T-cell (primary cell): ENCODE data around the gene ADD3. TPM values are rescaled to one million over a fixed set of nuclear protein-coding genes. Genes with fewer than 3 reads are reported as not detected.
A peak's percentile ranks its signal among the peaks of the same experiment; 100 is the strongest.

Source experiments
- ATAC-seq, 4 experiments: fragments of 200-7000 bp in 3 of 4; fragments of 150-1000 bp in 1 of 4; cut with Tn5 transposase; replicated peaks in 1 of 4; 1 replicate in 3 of 4; 2 replicates in 1 of 4; pipeline ENCODE4 v1.10.0; 2021; ENCODE audit warnings: moderate library complexity in 3 of 4, mild to moderate bottlenecking in 2 of 4, moderate number of reproducible peaks in 1 of 4
- CTCF ChIA-PET, 2 donors: fragments of 300-600 bp; sonication (Branson Sonifier 250); formaldehyde crosslinking; loops; one replicate each; lab custom pipeline; 2022; ENCODE audit warnings: antibody characterized with exemption in 2 of 2; lab: Charles Lee
- POLR2A ChIA-PET, 2 donors: fragments of 300-600 bp; sonication (Branson Sonifier 250); formaldehyde crosslinking; loops; one replicate each; lab custom pipeline; 2022; ENCODE audit warnings: antibody characterized with exemption in 2 of 2; lab: Charles Lee
- DNase-seq, 35 experiments: peaks; one replicate each; pipeline versions ENCODE4 v3.0.0 to v3.0.0-alpha.2; 2013 to 2023
- H3K27ac ChIP-seq: one replicate; pipeline ENCODE4 v1.5.1; 2013; ENCODE audit warnings: low read length
- H3K27me3 ChIP-seq, 2 experiments: replicated peaks in 1 of 2; 1 replicate in 1 of 2; 2 replicates in 1 of 2; pipeline versions ENCODE4 v1.6.1 to v1.7.0; 2013; ENCODE audit warnings: low read length in 1 of 2, mixed read lengths in 1 of 2; ENCODE audit not compliant: control insufficient read depth in 2 of 2, insufficient read depth in 2 of 2; ENCODE audit errors: extremely low read depth in 1 of 2
- H3K36me3 ChIP-seq, 2 donors: 1 replicate in 1 of 2; 2 replicates in 1 of 2; pipeline versions ENCODE4 v1.6.1 to v1.7.0; 2013; ENCODE audit warnings: low read length in 1 of 2; ENCODE audit not compliant: control insufficient read depth in 2 of 2, insufficient read depth in 1 of 2; ENCODE audit errors: extremely low read depth in 1 of 2
- H3K4me1 ChIP-seq, 2 experiments: 1 replicate in 1 of 2; 2 replicates in 1 of 2; pipeline versions ENCODE4 v1.6.1 to v1.7.0; 2013; ENCODE audit warnings: low read length in 2 of 2, mixed read lengths in 1 of 2; ENCODE audit not compliant: insufficient read depth in 2 of 2, control insufficient read depth in 1 of 2; ENCODE audit errors: extremely low read depth in 1 of 2
- H3K4me3 ChIP-seq, 2 donors: 1 replicate in 1 of 2; 2 replicates in 1 of 2; pipeline versions ENCODE4 v1.5.1 to v1.7.0; 2013; ENCODE audit warnings: mild to moderate bottlenecking in 2 of 2, low read length in 1 of 2, moderate library complexity in 1 of 2; ENCODE audit not compliant: control insufficient read depth in 1 of 2; ENCODE audit errors: extremely low read depth in 1 of 2
- H3K9me3 ChIP-seq: 2 replicates; pipeline ENCODE4 v1.7.0; 2013
- H3K27ac Mint-ChIP-seq, 2 donors: one replicate each; pipeline ENCODE4 v1.8.0; 2020 to 2021; ENCODE audit warnings: mild to moderate bottlenecking in 2 of 2, mixed read lengths in 2 of 2
- H3K27me3 Mint-ChIP-seq, 2 donors: one replicate each; pipeline ENCODE4 v1.8.0; 2021 to 2022; ENCODE audit warnings: mixed read lengths in 2 of 2
- H3K36me3 Mint-ChIP-seq: one replicate; pipeline ENCODE4 v1.8.0; 2021; ENCODE audit warnings: mixed read lengths
- H3K4me1 Mint-ChIP-seq, 3 donors: one replicate each; pipeline ENCODE4 v1.8.0; 2020 to 2022; ENCODE audit warnings: mixed read lengths in 3 of 3, mild to moderate bottlenecking in 1 of 3
- H3K4me3 Mint-ChIP-seq, 3 donors: one replicate each; pipeline ENCODE4 v1.8.0; 2020 to 2022; ENCODE audit warnings: mild to moderate bottlenecking in 3 of 3, mixed read lengths in 3 of 3, moderate library complexity in 3 of 3
- H3K9me3 Mint-ChIP-seq, 3 donors: one replicate each; pipeline ENCODE4 v1.8.0; 2020 to 2022; ENCODE audit warnings: mixed read lengths in 3 of 3
- WGBS: methylation state at CpG from one replicate; pipeline ENCODE4 v1.1.5; 2013; ENCODE audit warnings: missing lambda C conversion rate; ENCODE audit not compliant: insufficient coverage; 5-methylcytosine and 5-hydroxymethylcytosine counted together
- total RNA-seq, 35 experiments: library from RNA in 6 of 35; stranded (reverse) in 6 of 35; fragments of 120-200 nt in 1 of 35; gene quantifications; one replicate each; pipeline versions ENCODE4 v1.2.1 to v1.2.4 and lab custom pipeline; 2013 to 2026

Gene ADD3
- total RNA-seq, 5 donors from 2014 or later (not counting 1 experiment from before 2014, with no cell fraction given): 296 to 481 (median 303) TPM

DNA sequence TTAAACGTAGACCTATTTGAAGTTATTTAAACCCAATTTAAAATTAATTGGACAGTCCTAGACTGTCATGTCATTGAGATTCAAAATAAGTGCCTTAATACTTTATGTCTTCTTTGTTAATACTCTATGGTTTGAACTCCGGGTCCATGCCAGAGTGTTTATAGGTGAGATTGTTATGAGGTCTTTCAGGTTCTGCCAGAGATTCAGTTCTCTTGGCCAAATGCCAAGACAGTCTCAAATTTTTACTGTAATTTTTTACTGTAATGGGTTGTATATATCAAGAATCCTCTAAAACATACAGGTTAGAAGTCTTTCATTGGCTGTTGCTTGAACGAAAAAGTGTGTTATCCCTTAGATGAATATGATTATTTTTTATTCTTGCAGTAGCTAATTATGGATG is 3.9 kb downstream of the ADD3 start:
- H3K4me1 Mint-ChIP-seq: peaks cover 70 to 74% (median 74%) of the 10 kb centered on the region in 3 donors
- Histone ChIP-seq H3K36me3 (peaks cover 0 to 10% of the 10 kb centered on the region in 2 donors), H3K27me3 (no peaks in the 10 kb centered on the region), H3K9me3 (no peaks in the 10 kb centered on the region), H3K27ac (peak overlapping the region; percentile 61), H3K4me3 (no peak overlapping the region), H3K4me1 (peaks cover 42 to 59% of the 10 kb centered on the region in 2 experiments)
- peak overlapping the region in 2 of 3 donors; percentile 24 to 58 for H3K4me3 Mint-ChIP-seq
- no peaks in the 10 kb centered on the region for H3K9me3 Mint-ChIP-seq
- H3K27ac Mint-ChIP-seq: peak overlapping the region; percentile 83 to 92
- POLR2A ChIA-PET: no interaction called here
- DNase-seq: peak in 1 of 35 experiments; percentile 32
- no peaks in the 10 kb centered on the region for H3K27me3 Mint-ChIP-seq
- peaks cover 4% of the 10 kb centered on the region for H3K36me3 Mint-ChIP-seq
- no peak for ATAC-seq
- CTCF ChIA-PET: interaction anchor here in 1 of 2 donors (0.6 kb wide), 1 partner anchor 74 kb away, joined by 3 read pairs; no protein-coding TSS in a partner anchor
- no CpG with 5 or more reads among the region's 3 CpGs for WGBS

DNA sequence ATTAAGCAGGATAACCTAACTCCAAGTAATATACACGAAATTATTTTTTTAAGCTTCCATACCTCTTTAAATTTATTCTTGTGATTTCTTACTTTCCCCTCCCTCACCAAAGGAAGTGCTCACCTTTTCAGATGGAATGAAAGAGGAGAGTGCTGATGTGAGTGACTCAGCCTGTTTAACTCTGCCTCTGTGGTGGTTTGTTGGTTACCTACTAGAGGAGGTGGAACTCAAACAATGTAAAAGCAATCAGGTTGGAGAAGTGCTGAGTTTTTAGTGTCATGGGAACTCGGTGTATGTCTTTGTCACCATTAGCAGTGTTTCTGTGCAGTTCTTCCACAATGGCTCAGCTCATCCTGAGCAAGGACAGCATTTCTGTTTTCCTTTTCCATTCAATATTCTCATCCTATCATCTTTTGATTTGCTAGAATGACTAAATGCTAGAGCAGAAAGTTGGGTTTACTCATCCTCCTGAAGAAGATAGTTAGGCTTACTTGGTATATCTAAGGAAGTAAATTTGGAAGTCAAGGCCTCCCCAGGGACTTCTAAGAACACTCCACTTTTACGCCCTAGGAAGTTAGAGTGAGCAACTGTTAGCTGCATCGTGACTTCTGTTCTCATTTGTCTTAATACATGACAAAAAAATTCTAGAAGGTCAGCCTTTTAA is 6.0 kb downstream of the ADD3 start:
- H3K36me3 Mint-ChIP-seq: peaks cover 4% of the 10 kb centered on the region

DNA sequence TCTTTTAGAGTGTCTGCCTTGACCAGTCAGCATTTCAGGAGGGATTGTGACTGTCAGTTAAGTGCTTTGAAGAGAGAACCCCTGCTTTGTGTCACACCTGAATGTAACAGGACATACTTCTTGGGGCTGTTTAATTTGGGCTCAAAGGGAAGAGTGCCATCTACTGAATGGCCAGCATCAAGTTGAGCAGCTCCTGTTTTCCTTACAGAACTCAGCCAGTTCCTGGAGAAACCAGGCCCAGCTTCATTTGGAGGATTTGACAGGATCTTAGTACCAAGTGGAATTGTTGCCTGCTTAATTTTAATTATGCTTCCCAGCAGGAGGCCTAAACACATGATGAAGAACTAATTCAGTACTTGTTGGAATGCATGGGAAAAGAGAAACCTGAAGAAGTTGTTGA is 8.3 kb downstream of the ADD3 start:
- H3K4me3 Mint-ChIP-seq: peak overlapping the region in 1 of 3 donors; percentile 37
- POLR2A ChIA-PET: no interaction called here
- Histone ChIP-seq H3K9me3 (no peaks in the 10 kb centered on the region), H3K4me1 (peaks cover 30 to 60% of the 10 kb centered on the region in 2 experiments), H3K27me3 (no peaks in the 10 kb centered on the region), H3K27ac (no peak overlapping the region), H3K4me3 (no peak overlapping the region), H3K36me3 (peaks cover 0 to 10% of the 10 kb centered on the region in 2 donors)
- peak in 1 of 35 experiments; percentile 45 for DNase-seq
- H3K27me3 Mint-ChIP-seq: no peaks in the 10 kb centered on the region
- H3K27ac Mint-ChIP-seq: peak overlapping the region; percentile 71 to 86
- H3K9me3 Mint-ChIP-seq: no peaks in the 10 kb centered on the region
- CTCF ChIA-PET: no interaction called here
- H3K36me3 Mint-ChIP-seq: peaks cover 12% of the 10 kb centered on the region
- peaks cover 88 to 90% (median 90%) of the 10 kb centered on the region in 3 donors for H3K4me1 Mint-ChIP-seq
- no peak for ATAC-seq

More for the DNA sequence above, 6.0 kb downstream of the ADD3 start:
- Histone ChIP-seq H3K9me3 (no peaks in the 10 kb centered on the region), H3K36me3 (peaks cover 0 to 10% of the 10 kb centered on the region in 2 donors), H3K27ac (no peak overlapping the region), H3K4me3 (no peak overlapping the region), H3K4me1 (peaks cover 35 to 70% of the 10 kb centered on the region in 2 experiments), H3K27me3 (no peaks in the 10 kb centered on the region)
- DNase-seq (peak in 9 of 35 experiments; percentile 8 to 47 (median 14)), ATAC-seq (peak; percentile 26 to 66 (median 52))
- Mint-ChIP-seq H3K4me1 (peaks cover 89 to 93% (median 93%) of the 10 kb centered on the region in 3 donors), H3K27me3 (no peaks in the 10 kb centered on the region), H3K4me3 (peak overlapping the region in 2 of 3 donors; percentile 31 to 39), H3K9me3 (no peaks in the 10 kb centered on the region), H3K27ac (peak overlapping the region; percentile 90 to 92)
- CTCF ChIA-PET: interaction anchor here (0.7 to 1.5 kb wide), 4 partner anchors 27 to 102 kb away, joined by 3 to 4 read pairs (median 4); no protein-coding TSS in a partner anchor
- no CpG with 5 or more reads among the region's 4 CpGs for WGBS
- POLR2A ChIA-PET: interaction anchor here in 1 of 2 donors (0.5 kb wide), 1 partner anchor 44 kb away, joined by 4 read pairs; no protein-coding TSS in a partner anchor

DNA sequence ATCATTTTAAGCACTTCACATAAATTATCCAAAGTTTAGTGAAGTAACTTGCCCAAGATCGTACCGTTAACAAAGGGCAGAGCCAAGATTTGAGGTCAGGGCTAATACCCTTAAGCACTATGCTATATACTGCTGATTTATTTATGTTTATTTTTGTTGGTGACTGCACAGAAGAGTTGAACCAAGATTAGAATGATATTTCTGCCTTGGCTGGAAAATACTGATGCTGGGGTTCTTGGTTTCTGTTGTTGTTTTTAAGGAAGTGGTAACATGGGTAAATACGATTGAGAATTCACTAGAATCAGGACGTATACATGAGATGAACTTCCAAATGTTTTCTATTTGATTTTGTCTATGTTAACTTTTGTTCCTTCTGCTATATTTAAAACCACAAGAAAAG is 9.3 kb downstream of the ADD3 start:
- no CpG with 5 or more reads among the region's 4 CpGs for WGBS
- Histone ChIP-seq H3K27ac (no peak overlapping the region), H3K36me3 (peaks cover 0 to 10% of the 10 kb centered on the region in 2 donors), H3K9me3 (no peaks in the 10 kb centered on the region), H3K4me3 (no peak overlapping the region), H3K4me1 (peaks cover 29 to 53% of the 10 kb centered on the region in 2 experiments), H3K27me3 (no peaks in the 10 kb centered on the region)
- ATAC-seq: no peak
- Mint-ChIP-seq H3K27ac (peak overlapping the region; percentile 77), H3K9me3 (no peaks in the 10 kb centered on the region), H3K4me1 (peaks cover 88 to 94% (median 91%) of the 10 kb centered on the region in 3 donors), H3K27me3 (no peaks in the 10 kb centered on the region), H3K4me3 (peak overlapping the region in 2 of 3 donors; percentile 6 to 9), H3K36me3 (peaks cover 15% of the 10 kb centered on the region)
- POLR2A ChIA-PET: no interaction called here
- CTCF ChIA-PET: no interaction called here
- no peak for DNase-seq

DNA sequence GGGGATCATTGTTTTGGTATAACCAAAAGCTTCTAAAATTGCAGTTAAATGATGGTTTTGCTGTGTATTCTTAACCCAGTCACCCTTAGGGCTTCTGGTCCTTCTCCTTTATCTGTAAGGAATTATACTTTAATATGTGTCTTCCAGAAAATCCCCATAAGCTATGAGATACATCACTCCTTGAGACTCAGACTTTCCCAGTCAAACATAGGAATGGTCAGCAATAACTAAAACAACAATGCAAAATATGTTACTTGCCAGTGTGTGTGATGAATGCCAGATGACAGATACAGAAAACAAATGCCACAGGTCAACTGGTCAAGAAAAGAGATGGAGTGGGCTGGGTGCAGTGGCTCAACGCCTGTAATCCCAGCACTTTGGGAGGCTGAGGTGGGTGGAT is 10.1 kb downstream of the ADD3 start:
- ChIA-PET CTCF (interaction anchor here in 1 of 2 donors (0.5 kb wide), 1 partner anchor 120 kb away, joined by 3 read pairs; no protein-coding TSS in a partner anchor), POLR2A (interaction anchor here (0.6 to 1.0 kb wide), 2 partner anchors 45 to 65 kb away, joined by 3 read pairs; no protein-coding TSS in a partner anchor)
- Mint-ChIP-seq H3K4me1 (peaks cover 85 to 92% (median 88%) of the 10 kb centered on the region in 3 donors), H3K27me3 (no peaks in the 10 kb centered on the region), H3K9me3 (no peaks in the 10 kb centered on the region), H3K36me3 (peaks cover 15% of the 10 kb centered on the region), H3K4me3 (no peak overlapping the region), H3K27ac (peak overlapping the region in 1 of 2 donors; percentile 34)
- no peaks in the 10 kb centered on the region for H3K27me3 ChIP-seq
- WGBS: no CpG with 5 or more reads among the region's 1 CpG
- peaks cover 25 to 49% of the 10 kb centered on the region in 2 experiments for H3K4me1 ChIP-seq
- no peaks in the 10 kb centered on the region for H3K9me3 ChIP-seq
- peaks cover 0 to 10% of the 10 kb centered on the region in 2 donors for H3K36me3 ChIP-seq
- no peak for DNase-seq
- H3K4me3 ChIP-seq: no peak overlapping the region
- H3K27ac ChIP-seq: no peak overlapping the region
- ATAC-seq: no peak

DNA sequence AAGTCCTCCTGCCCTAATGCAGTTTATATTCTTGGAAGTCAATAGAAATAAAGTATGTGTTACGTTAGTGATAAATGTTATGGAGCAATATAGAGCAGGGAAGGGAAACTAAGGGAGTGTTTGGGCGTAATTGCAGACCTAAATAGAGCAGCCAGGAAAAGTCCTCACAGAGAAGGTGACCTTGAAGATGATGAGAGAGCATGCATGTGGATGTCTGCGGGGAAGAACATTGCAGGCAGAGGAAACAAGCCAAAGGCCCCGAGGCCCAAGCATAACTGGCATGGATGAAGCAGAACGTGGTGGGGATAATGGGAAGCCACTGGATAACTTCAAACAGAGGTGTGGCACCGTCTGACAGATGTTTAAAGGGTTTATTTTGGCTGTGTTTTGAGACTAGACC is 12.5 kb downstream of the ADD3 start:
- ChIA-PET CTCF (no interaction called here), POLR2A (interaction anchor here in 1 of 2 donors (0.7 kb wide), 1 partner anchor 503 kb away, joined by 3 read pairs; no protein-coding TSS in a partner anchor)
- Histone ChIP-seq H3K36me3 (peaks cover 0 to 7% of the 10 kb centered on the region in 2 donors), H3K4me1 (peaks cover 10 to 48% of the 10 kb centered on the region in 2 experiments), H3K9me3 (no peaks in the 10 kb centered on the region), H3K4me3 (no peak overlapping the region), H3K27ac (no peak overlapping the region), H3K27me3 (no peaks in the 10 kb centered on the region)
- no peaks in the 10 kb centered on the region for H3K9me3 Mint-ChIP-seq
- H3K27ac Mint-ChIP-seq: no peak overlapping the region
- no peaks in the 10 kb centered on the region for H3K27me3 Mint-ChIP-seq
- DNase-seq (no peak), ATAC-seq (no peak)
- peaks cover 18% of the 10 kb centered on the region for H3K36me3 Mint-ChIP-seq
- H3K4me1 Mint-ChIP-seq: peaks cover 80 to 91% (median 85%) of the 10 kb centered on the region in 3 donors
- peak overlapping the region in 1 of 3 donors; percentile 0 for H3K4me3 Mint-ChIP-seq
- WGBS: 95% methylated on average over 6 of the region's 6 CpGs
